HepG2 (cell line): ENCODE data around the gene FOXN3.

Experiments used
- ELF1 ChIP-seq: sonication (generic); formaldehyde crosslinking; IDR thresholded peaks from 2 replicates; pipeline ENCODE4 v1.4.0; 2020; ENCODE audit warnings: missing genetic modification reagents
- HDAC2 ChIP-seq: sonication (generic); formaldehyde crosslinking; IDR thresholded peaks from 2 replicates; pipeline ENCODE4 v1.4.0; 2020; ENCODE audit warnings: missing genetic modification reagents
- JDP2 ChIP-seq: sonication (generic); formaldehyde crosslinking; IDR thresholded peaks from 2 replicates; pipeline ENCODE4 v1.8.1; 2022; ENCODE audit warnings: missing genetic modification reagents, borderline replicate concordance
- MIXL1 ChIP-seq: IDR thresholded peaks from 2 replicates; pipeline ENCODE4 v1.6.1; 2016
- POLR2A ChIP-seq, 2 experiments: IDR thresholded peaks; 2 replicates each; pipeline ENCODE4 v1.6.1; 2011; ENCODE audit warnings: low read depth in 2 of 2, low read length in 2 of 2, mild to moderate bottlenecking in 1 of 2, moderate library complexity in 1 of 2; ENCODE audit not compliant: insufficient read depth in 1 of 2
- POLR2AphosphoS5 ChIP-seq: IDR thresholded peaks from 2 replicates; pipeline ENCODE4 v1.6.1; 2012; ENCODE audit warnings: low read depth, low read length
- SETDB1 ChIP-seq: sonication (generic); formaldehyde crosslinking; IDR thresholded peaks from 2 replicates; pipeline ENCODE4 v1.5.1; 2020; ENCODE audit warnings: missing genetic modification reagents, mild to moderate bottlenecking, borderline replicate concordance
- ZBTB3 ChIP-seq: sonication (generic); formaldehyde crosslinking; IDR thresholded peaks from 2 replicates; pipeline ENCODE4 v1.4.0; 2020; ENCODE audit warnings: low read depth, mild to moderate bottlenecking, moderate library complexity, missing genetic modification reagents, borderline replicate concordance
- ZNF121 ChIP-seq: sonication (generic); formaldehyde crosslinking; IDR thresholded peaks from 2 replicates; pipeline ENCODE4 v1.5.0; 2020; ENCODE audit warnings: mild to moderate bottlenecking, missing genetic modification reagents

- no peak for TF ChIP-seq SETDB1 (CRISPR knock-in tag)
- no peak for TF ChIP-seq ZBTB3
- TF ChIP-seq ELF1 (CRISPR knock-in tag) = no peak
- no peak for TF ChIP-seq ZNF121
- no peak for TF ChIP-seq POLR2AphosphoS5
- TF ChIP-seq MIXL1 (CRISPR knock-in tag) = no peak
- TF ChIP-seq POLR2A (IDR thresholded peaks at IDR 0.05; ENCODE audit: insufficient read depth in 1 of 2, low read depth in 2 of 2, low read length in 2 of 2) = no peak
- TF ChIP-seq JDP2 = no peak
- TF ChIP-seq HDAC2 (CRISPR knock-in tag) = no peak
Measured at GRCh38 chr14:89277203-89277602, 139.8 kb downstream of the FOXN3 start.
